ENCODE data around the gene RHOT2.
A peak's percentile ranks its signal among the peaks of the same experiment; 100 is the strongest.
"Not testable (repeated sequence)": the region's sequence is repeated elsewhere in the genome, so short reads cannot be mapped to it uniquely, and the experiment has no call there.

RHOT2 gene

GRCh38 chr16:681746-682427 is 14.0 kb downstream of the RHOT2 start:
- no peak for DNase-seq (ENCODE audit: low spot score)

- DNase-seq (ENCODE audit: low spot score) = no peak
Measured at GRCh38 chr16:682493-683395, 14.8 kb downstream of the RHOT2 start.

GRCh38 chr16:683396-684070 is 15.6 kb downstream of the RHOT2 start:
- no peak for DNase-seq (ENCODE audit: low spot score)

- peak; percentile 94 for DNase-seq (ENCODE audit: low spot score)
Measured at GRCh38 chr16:684071-684794, 16.3 kb downstream of the RHOT2 start, which contains the start of gene JMJD8. JMJD8 (minus strand) TSS chr16:684334; CDS start chr16:684319, 15 bp downstream.

GRCh38 chr16:684961-685696 is 17.2 kb downstream of the RHOT2 start:
- no peak for DNase-seq (ENCODE audit: low spot score)

GRCh38 chr16:685967-686366 is 18.0 kb downstream of the RHOT2 start:
- DNase-seq (ENCODE audit: low spot score) = no peak

- no peak for DNase-seq (ENCODE audit: low spot score)
Measured at GRCh38 chr16:686459-687260, 18.7 kb downstream of the RHOT2 start.

GRCh38 chr16:687499-687898 is 19.6 kb downstream of the RHOT2 start:
- no peak for DNase-seq (ENCODE audit: low spot score)

GRCh38 chr16:689175-689897 is 21.4 kb downstream of the RHOT2 start:
- DNase-seq (ENCODE audit: low spot score) = no peak

- not testable (repeated sequence) for DNase-seq (ENCODE audit: low spot score)
Measured at GRCh38 chr16:691242-691641, 23.3 kb downstream of the RHOT2 start.

GRCh38 chr16:692356-693108 is 24.6 kb downstream of the RHOT2 start:
- no peak for DNase-seq (ENCODE audit: low spot score)

GRCh38 chr16:693364-693763 is 25.4 kb downstream of the RHOT2 start:
- DNase-seq (ENCODE audit: low spot score) = no peak

GRCh38 chr16:693766-694165 is 25.8 kb downstream of the RHOT2 start:
- no peak for DNase-seq (ENCODE audit: low spot score)

- DNase-seq (ENCODE audit: low spot score) = no peak
Measured at GRCh38 chr16:694187-694862, 26.4 kb downstream of the RHOT2 start.

- DNase-seq (ENCODE audit: low spot score) = no peak
Measured at GRCh38 chr16:694863-695354, 27.0 kb downstream of the RHOT2 start.

GRCh38 chr16:695355-696089 is 27.6 kb downstream of the RHOT2 start:
- no peak for DNase-seq (ENCODE audit: low spot score)

GRCh38 chr16:698911-699671 is 31.2 kb downstream of the RHOT2 start:
- DNase-seq (ENCODE audit: low spot score) = no peak
